GM13977 (cell line): ENCODE results near the gene FAT2.

ENCODE experiments used
- DNase-seq: peaks from one replicate; pipeline ENCODE4 v3.0.0; 2012; ENCODE audit warnings: low spot score
- in situ Hi-C: fragments of 300-500 bp; cut with MboI; formaldehyde crosslinking; loops from one replicate; pipeline ENCODE4 v1.12.0; 2022; ENCODE audit warnings: low sequenced_read_pairs, low pct_unique_long_range_greater_than_20kb, mixed read lengths, inconsistent platforms; ENCODE audit not compliant: unreplicated experiment
- TF ChIP-seq, protein P1 (sequence below): IDR thresholded peaks from 2 replicates; pipeline ENCODE4 v1.5.1; 2012; ENCODE audit warnings: mild to moderate bottlenecking, control low read depth; ENCODE audit not compliant: insufficient read depth; ENCODE audit errors: extremely low read depth, missing control alignments

FAT2 gene

DNA sequence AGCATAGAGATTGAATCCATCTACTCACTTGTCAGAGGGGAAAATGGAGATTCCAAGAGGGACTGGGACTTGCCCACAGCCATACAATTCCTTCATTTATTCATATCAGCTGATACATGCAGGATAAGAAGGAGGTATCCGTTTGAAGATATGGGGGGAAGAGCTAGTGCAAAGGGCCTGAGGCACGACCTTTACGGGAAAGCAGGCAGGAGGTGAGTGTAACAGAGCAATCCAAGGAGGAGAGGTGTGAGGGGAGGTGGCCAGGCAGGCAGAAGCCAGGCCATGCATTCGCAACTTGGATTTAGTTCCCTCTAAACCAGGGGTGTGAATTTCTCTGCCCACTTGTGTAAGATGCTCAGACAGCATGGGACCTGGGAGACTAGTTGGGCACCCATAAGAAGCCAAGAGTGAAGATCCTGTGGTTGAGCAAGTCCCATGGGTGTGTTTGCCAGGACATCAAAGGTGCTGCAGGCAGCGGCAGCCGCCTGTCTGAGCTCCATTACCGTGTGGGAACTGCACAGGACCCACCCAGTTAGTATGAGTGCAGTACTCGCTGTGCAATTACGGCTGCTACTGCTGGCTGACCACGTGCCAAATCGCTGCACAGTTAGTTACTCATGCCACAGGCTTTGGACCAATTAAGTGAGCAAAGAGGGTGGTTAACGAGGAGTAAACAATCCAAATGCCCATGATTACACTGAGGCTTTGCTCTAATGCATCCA is 31.4 kb upstream of the FAT2 start:
- in situ Hi-C loops, result no loop called here
- TF ChIP-seq, protein P1, sequence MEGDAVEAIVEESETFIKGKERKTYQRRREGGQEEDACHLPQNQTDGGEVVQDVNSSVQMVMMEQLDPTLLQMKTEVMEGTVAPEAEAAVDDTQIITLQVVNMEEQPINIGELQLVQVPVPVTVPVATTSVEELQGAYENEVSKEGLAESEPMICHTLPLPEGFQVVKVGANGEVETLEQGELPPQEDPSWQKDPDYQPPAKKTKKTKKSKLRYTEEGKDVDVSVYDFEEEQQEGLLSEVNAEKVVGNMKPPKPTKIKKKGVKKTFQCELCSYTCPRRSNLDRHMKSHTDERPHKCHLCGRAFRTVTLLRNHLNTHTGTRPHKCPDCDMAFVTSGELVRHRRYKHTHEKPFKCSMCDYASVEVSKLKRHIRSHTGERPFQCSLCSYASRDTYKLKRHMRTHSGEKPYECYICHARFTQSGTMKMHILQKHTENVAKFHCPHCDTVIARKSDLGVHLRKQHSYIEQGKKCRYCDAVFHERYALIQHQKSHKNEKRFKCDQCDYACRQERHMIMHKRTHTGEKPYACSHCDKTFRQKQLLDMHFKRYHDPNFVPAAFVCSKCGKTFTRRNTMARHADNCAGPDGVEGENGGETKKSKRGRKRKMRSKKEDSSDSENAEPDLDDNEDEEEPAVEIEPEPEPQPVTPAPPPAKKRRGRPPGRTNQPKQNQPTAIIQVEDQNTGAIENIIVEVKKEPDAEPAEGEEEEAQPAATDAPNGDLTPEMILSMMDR, result no peak
- DNase-seq, result no peak

GRCh38 chr5:151620461-151620840 is 29.3 kb upstream of the FAT2 start:
- TF ChIP-seq, protein P1, result no peak
- in situ Hi-C loops, result no loop called here
- DNase-seq, result no peak

GRCh38 chr5:151619812-151620460 is 28.8 kb upstream of the FAT2 start:
- DNase-seq, result no peak
- in situ Hi-C loops, result no loop called here
- TF ChIP-seq, protein P1, result no peak

DNA sequence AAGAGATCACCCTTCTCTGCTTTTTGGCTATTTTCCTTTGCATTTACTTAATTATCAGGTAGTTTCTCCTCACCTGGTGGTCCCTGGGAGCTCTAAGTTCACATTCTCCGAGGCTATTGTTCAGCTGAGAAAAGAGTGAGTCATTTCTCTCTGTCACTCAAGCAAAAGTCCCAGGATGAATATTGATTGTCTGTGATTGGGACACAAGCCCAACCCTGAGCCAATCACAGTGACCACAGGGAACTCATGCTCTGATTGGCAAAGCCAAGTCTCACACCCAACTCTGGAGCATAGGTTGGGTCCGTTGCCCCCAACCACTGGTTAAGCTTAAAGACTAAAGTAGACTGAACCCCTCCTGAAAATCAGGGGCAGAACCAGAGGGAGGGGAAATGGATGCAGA is 27.8 kb upstream of the FAT2 start:
- DNase-seq, result no peak
- TF ChIP-seq, protein P1, result no peak
- in situ Hi-C loops, result no loop called here

GRCh38 chr5:151617841-151618710 is 26.9 kb upstream of the FAT2 start:
- TF ChIP-seq, protein P1, result no peak
- in situ Hi-C loops, result no loop called here
- DNase-seq, result no peak

- no peak for DNase-seq
- TF ChIP-seq, protein P1, result no peak
- in situ Hi-C loops, result no loop called here
Observed at GRCh38 chr5:151617383-151617840, 26.3 kb upstream of the FAT2 start.
